Measurements from ENCODE around the gene CUL1.

- TF ChIP-seq EZH2phosphoT487 (IDR thresholded peaks at IDR 0.05; ENCODE audit: borderline replicate concordance, low read depth, low read length) = no peak
- TF ChIP-seq CTCF (conservative IDR thresholded peaks at IDR 0.05; ENCODE audit: low read length) = no peak
These were observed 95.8 kb downstream of the CUL1 start for GRCh38 chr7:148794476-148794875.

Data from OCI-LY7 (cell line).